GM21515 (cell line): ENCODE data around the gene KRT6A.

Source experiments
- ATAC-seq: cut with Tn5 transposase; IDR thresholded peaks from one replicate; pipeline ENCODE4 v1.9.1; 2021; ENCODE audit not compliant: unreplicated experiment

The KRT6A gene

GRCh38 chr12:52438305-52439301 lies 54.5 kb downstream of the KRT6A start:
- ATAC-seq = no peak

GRCh38 chr12:52437508-52437907 lies 55.5 kb downstream of the KRT6A start:
- ATAC-seq = no peak
